ENCODE data around the gene STUM.
A peak's percentile ranks its signal among the peaks of the same experiment; 100 is the strongest.

STUM gene

DNA sequence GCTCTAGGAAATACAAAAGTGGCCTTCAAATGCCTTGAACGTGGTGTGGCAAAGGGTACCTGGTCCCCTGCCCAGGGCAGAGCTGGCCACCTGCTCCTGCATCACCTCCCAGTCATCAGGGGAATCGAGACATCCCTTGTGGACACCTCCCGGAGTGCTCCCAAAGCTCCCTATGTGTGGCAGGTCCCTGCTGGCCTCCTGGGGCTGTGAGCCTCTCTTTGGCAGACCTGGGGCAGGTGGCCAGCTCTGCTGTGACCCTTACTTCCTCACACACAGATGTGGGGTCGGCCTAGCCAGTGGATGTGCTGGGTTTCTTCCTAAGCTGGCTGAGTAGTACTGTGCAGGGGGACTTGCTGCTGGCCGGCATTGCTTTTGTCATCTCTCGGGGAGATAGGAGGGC lies 104.0 kb downstream of the STUM start:
- ATAC-seq (no peak), DNase-seq (no peak)
- Mint-ChIP-seq H3K27me3 (no peaks in the 10 kb centered on the region), H3K36me3 (ENCODE audit: low read depth) (peaks cover 13% of the 10 kb centered on the region), H3K4me3 (no peak overlapping the region), H3K27ac (no peak overlapping the region), H3K9me3 (no peaks in the 10 kb centered on the region), H3K4me1 (peaks cover 27% of the 10 kb centered on the region)

DNA sequence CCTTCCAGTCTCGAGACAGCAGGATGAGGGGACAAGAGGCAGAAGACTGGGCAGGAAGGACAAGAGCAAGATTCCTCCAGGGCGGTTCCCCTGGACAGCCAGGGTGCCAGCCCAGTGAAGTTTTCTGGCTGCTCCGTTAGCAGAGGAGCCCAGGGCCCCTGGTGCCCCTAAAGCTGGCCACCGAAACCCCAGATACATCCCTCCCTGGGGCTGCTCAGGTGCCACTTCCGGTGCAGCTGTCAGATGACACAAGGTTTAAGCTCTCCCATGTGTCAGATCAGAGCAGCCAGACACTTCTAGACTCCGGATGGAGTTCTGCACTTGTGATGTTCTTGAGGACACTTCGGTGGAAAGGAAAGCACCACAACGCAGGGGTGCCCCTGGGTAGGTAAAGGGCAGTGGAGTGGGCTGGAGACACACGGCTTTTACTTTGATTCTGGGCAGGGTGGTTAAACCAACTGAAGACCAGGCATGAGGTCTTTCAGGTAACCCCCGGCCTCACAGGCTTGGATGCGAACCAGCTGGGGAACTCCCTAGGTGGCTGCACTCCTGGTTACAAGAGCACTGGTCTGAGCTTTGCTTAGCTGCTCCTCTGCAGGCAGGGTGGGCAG lies 104.9 kb downstream of the STUM start:
- H3K9me3 Mint-ChIP-seq, result no peaks in the 10 kb centered on the region
- no peak overlapping the region for H3K27ac Mint-ChIP-seq
- DNase-seq, result peak; percentile 59
- peaks cover 8% of the 10 kb centered on the region for H3K36me3 Mint-ChIP-seq (ENCODE audit: low read depth)
- peak; percentile 85 for ATAC-seq
- peak overlapping the region; percentile 68 for H3K4me3 Mint-ChIP-seq
- H3K27me3 Mint-ChIP-seq, result no peaks in the 10 kb centered on the region
- H3K4me1 Mint-ChIP-seq, result peaks cover 24% of the 10 kb centered on the region

DNA sequence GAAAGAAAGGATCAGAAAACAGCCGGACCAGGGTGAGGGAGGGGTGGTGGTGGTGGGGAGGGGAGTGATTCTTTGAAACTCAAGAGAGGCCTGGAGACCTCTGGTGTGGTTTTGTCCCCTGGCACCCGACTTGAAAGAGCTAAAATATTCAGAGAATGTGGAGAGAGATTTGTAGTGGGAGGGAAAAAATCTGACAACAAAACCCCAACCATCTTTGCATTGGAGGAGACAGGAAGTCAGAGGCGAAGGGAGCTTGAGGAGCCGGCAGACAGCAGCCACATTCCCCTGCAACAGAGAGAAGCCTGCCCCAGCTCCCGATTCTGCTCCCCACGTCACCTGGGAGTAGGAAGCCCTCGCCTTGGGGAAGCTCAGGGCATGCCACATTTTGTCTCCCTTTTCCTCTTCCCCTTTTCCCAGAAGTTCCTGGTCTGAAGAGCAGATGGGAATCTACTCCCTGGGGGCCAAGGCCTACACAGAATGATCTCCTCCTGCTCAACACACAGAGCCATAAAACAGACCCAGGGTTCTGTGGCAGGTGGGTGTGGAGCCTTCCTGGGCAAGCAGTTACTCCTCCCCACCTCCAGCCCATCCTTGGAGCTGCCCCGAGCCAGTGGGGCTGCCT lies 105.6 kb downstream of the STUM start:
- H3K9me3 Mint-ChIP-seq, result no peaks in the 10 kb centered on the region
- H3K36me3 Mint-ChIP-seq (ENCODE audit: low read depth), result peaks cover 7% of the 10 kb centered on the region
- no peak for ATAC-seq
- DNase-seq, result no peak
- peak overlapping the region; percentile 68 for H3K4me3 Mint-ChIP-seq
- H3K4me1 Mint-ChIP-seq, result peaks cover 19% of the 10 kb centered on the region
- H3K27me3 Mint-ChIP-seq, result no peaks in the 10 kb centered on the region
- H3K27ac Mint-ChIP-seq, result no peak overlapping the region

DNA sequence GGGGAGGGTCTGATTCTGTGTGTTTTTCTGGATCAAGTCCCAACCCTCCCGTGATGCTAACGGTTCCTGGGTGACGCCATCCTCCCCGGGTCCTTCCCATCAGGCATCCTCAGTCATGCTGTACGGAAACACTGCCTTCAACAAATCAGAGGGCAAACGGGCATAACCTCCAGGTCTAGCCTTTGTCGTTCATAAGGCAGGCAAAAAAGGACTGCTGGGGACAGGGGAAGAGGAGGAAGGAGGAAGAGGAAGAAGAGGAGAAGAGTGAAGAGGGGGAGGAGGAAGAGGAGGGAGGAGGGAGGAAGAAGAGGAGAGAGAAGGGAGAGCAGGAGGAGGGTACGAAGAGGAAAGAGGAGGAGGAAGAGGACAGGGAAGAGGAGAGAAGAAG lies 106.1 kb downstream of the STUM start:
- Mint-ChIP-seq H3K4me3 (peak overlapping the region; percentile 68), H3K4me1 (peaks cover 15% of the 10 kb centered on the region), H3K9me3 (no peaks in the 10 kb centered on the region), H3K27ac (no peak overlapping the region), H3K27me3 (no peaks in the 10 kb centered on the region), H3K36me3 (ENCODE audit: low read depth) (peaks cover 4% of the 10 kb centered on the region)
- ATAC-seq (no peak), DNase-seq (no peak)

DNA sequence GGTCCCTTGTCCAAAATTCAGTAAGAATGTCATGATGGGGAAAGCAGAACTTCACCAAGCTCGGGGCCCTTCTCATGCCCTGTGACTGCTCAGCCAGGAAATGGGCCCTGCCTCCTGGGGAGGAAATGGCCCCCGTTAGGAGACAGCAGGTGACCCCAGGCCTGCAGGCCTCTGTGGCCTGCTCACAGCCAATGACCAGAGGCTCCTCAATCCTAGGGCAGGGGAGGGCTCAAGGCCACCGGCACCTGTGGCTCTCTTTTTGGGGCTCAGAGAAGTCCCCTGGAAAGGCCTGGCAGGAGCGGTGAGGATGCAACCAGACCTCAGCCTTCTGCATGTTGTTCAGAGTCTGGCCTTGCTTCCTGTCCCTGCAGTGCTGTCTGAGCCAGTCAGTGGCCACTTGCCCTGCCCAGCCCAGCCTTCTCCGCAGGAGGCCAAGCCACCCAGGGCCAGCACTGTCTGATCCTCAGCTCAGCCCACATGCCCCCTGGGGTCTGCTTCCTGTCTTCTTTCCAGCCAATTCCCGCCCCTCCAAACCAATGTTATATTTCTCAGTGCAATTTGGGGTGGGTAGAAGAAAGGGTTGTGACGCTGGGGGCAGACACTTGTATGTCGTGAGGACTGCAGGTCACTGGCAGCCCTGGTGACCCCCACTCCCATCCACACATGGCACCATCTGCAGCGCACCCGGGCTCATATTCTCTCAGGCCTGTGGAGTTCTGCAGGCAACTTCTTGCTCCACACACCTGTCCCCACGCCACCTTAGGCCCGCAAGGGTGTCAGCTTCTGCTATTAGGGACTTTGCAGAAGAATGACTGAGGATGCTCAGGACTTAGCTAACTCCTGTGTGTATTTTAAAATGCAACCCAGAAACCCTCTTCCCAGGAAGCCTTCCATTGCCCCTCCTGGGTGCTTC lies 106.9 kb downstream of the STUM start:
- Mint-ChIP-seq H3K27me3 (no peaks in the 10 kb centered on the region), H3K4me1 (peaks cover 8% of the 10 kb centered on the region), H3K4me3 (peak overlapping the region; percentile 68), H3K36me3 (ENCODE audit: low read depth) (peaks cover 6% of the 10 kb centered on the region), H3K9me3 (no peaks in the 10 kb centered on the region), H3K27ac (no peak overlapping the region)
- ATAC-seq, result no peak
- no peak for DNase-seq

DNA sequence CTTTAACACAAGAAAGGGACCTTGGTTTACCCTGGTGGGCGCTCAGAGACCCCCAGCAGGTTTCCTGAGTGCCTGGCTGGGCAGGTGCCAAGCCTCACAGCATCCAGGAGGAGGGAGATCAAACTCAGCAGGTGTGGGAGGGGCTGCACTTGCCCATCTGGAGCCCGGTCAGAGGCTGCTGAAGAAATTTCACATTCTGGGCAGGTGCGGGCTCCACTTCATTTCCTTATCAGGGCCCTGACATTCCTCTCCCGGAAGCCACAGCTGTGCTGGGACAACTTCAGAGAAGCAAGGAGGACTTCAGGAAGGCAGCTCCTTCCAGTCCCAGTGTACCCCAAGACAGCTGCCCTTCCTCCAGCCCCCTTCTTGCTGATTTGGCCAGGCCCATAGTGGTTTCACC lies 107.6 kb downstream of the STUM start:
- Mint-ChIP-seq H3K9me3 (no peaks in the 10 kb centered on the region), H3K27ac (peak overlapping the region; percentile 72), H3K27me3 (no peaks in the 10 kb centered on the region), H3K4me3 (no peak overlapping the region), H3K4me1 (peaks cover under 1% of the 10 kb centered on the region), H3K36me3 (ENCODE audit: low read depth) (peaks cover 6% of the 10 kb centered on the region)
- ATAC-seq (no peak), DNase-seq (no peak)

DNA sequence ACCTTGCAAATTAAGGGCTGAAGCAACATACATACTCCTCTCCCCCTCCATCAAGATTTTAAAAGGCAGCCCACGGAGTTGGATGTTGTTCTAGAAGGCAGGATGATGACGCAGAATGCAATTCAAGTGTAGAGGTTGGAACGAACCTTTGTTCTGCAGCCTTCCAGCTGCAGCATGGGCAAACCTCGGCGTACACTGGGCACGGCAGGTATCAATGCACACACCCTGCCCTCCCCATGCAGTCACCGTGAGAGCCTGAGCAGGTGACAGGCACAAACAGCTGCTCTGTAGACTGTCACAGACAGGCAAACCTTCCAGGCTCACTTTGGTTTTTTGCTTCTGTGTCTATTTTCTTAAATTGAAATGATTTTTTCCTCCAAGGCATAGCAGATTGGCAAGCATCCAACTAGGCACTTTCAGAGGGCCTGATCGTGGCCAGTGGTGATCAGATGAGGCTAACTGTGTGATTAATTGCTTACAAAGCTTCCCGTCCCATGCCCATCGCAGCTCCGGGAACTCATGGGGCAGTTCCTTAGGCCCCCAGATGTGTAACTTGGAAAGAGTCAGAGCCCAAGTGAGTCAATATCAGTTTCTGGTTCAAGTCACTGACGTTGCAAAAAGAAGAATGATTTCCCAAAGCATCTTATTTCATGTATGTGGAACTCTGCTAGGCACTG lies 108.2 kb downstream of the STUM start:
- no peak for DNase-seq
- no peak for ATAC-seq

DNA sequence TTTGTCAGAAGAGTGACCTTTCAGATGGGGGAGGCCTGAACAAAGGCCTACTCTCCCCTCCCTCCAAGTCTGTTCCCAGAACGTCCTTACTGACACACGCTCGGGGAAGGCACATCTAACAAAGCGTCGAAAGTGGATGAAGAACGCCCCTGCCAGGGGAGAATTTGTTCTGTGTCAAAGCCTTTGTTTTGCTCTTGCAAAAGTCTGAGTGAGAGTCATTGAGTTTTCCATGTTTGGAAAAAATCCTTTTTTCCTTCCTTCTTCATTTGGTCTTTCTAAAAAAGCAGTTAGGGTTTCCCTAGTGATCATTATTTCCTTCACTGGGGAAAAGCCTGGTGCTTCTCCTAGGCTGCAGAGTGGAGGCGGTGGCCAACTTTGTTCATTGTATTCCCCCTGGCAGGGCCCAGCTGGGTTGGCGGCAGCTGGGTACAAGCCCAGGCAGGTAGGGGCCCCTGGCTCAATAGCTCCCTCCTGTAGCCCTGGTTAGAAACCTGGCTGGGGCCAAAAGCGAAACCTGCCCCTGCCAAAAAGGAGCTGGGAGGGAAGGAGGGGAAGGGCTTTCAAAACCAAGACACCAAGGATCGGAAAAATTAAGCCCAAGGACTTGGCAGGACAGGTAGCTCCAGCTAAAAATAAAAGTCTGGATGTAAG lies 109.5 kb downstream of the STUM start:
- no peaks in the 10 kb centered on the region for H3K4me1 Mint-ChIP-seq

More for the DNA sequence above, 108.2 kb downstream of the STUM start:
- Mint-ChIP-seq H3K27me3 (no peaks in the 10 kb centered on the region), H3K9me3 (no peaks in the 10 kb centered on the region), H3K36me3 (ENCODE audit: low read depth) (peaks cover 6% of the 10 kb centered on the region), H3K27ac (peak overlapping the region; percentile 72), H3K4me1 (no peaks in the 10 kb centered on the region), H3K4me3 (peak overlapping the region; percentile 22)

DNA sequence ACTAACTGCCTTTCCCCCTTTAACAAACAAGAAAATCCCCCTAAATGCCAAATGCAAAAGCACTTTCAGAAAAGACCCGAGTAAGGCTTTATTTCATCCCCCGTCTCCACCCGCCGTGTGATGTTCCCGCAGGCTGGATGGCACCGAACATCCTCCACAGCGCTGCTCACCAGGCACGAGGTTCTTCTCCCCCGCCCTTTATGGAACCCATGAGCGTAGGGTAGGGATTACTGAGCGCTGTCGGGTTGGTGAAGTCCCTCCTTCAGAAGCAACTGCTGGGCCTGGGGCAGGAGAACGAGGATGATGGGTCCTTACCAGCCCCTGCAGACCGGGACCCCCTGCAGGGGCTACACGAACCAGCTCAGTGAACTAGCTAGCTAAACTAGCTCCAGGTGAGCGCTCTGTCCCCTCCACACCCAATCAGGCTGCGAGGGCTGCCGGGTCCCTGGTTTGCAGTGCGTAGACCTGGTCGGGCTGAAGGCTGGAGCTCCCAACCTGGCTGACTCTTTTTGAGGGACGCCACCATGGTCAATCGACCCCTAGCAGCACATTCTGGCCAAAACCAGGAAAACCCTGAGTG lies 110.1 kb downstream of the STUM start:
- DNase-seq (no peak), ATAC-seq (no peak)
- peak overlapping the region; percentile 78 for H3K27ac Mint-ChIP-seq
- peaks cover 6% of the 10 kb centered on the region for H3K36me3 Mint-ChIP-seq (ENCODE audit: low read depth)
- H3K4me1 Mint-ChIP-seq, result no peaks in the 10 kb centered on the region
- H3K4me3 Mint-ChIP-seq, result no peak overlapping the region
- H3K9me3 Mint-ChIP-seq, result no peaks in the 10 kb centered on the region
- H3K27me3 Mint-ChIP-seq, result no peaks in the 10 kb centered on the region

More for the DNA sequence above, 109.5 kb downstream of the STUM start:
- H3K27me3 Mint-ChIP-seq, result no peaks in the 10 kb centered on the region
- DNase-seq (no peak), ATAC-seq (no peak)
- H3K27ac Mint-ChIP-seq, result peak overlapping the region; percentile 78
- H3K4me3 Mint-ChIP-seq, result no peak overlapping the region
- peaks cover 6% of the 10 kb centered on the region for H3K36me3 Mint-ChIP-seq (ENCODE audit: low read depth)
- H3K9me3 Mint-ChIP-seq, result no peaks in the 10 kb centered on the region

All from activated naive CD8-positive, alpha-beta T cell treated with anti-CD3 and anti-CD28 coated beads, Interleukin-2, amount 50 U/mL, for 24 hours (primary cell).